HEK293 (cell line): ENCODE data around the gene C3orf80.
"Not testable (repeated sequence)": the region's sequence is repeated elsewhere in the genome, so short reads cannot be mapped to it uniquely, and the experiment has no call there.

Source experiments
- CTCF ChIA-PET: fragments of 350-600 bp; formaldehyde crosslinking; extraction: SDS; loops from one replicate; lab custom pipeline; 2021; ENCODE audit warnings: antibody characterized with exemption; lab: Yijun Ruan, JAX
- POLR2A ChIA-PET: fragments of 300-600 bp; formaldehyde crosslinking; extraction: SDS; loops from one replicate; lab custom pipeline; 2020; ENCODE audit warnings: antibody characterized with exemption, inconsistent platforms; lab: Yijun Ruan, JAX
- H3K27ac ChIP-seq: fragments of 200-500 bp; sonication (Bioruptor generic); 2 replicates; pipeline ENCODE4 v1.5.1; 2014; ENCODE audit warnings: low read depth, low read length, control low read depth, inconsistent platforms; ENCODE audit errors: extremely low read depth
- H3K36me3 ChIP-seq, 2 experiments: fragments of 200-500 bp in 1 of 2; sonication (Bioruptor generic) in 1 of 2; 1 replicate in 1 of 2; 2 replicates in 1 of 2; pipeline ENCODE4 v1.5.1; 2014 to 2017; ENCODE audit warnings: inconsistent platforms in 2 of 2, low read length in 2 of 2; ENCODE audit not compliant: control insufficient read depth in 2 of 2, insufficient read depth in 1 of 2
- H3K4me1 ChIP-seq: fragments of 200-500 bp; sonication (Bioruptor generic); 2 replicates; pipeline ENCODE4 v1.5.1; 2014; ENCODE audit warnings: mild to moderate bottlenecking, low read length, inconsistent platforms; ENCODE audit not compliant: control insufficient read depth, insufficient read depth
- H3K4me3 ChIP-seq: 2 replicates; pipeline ENCODE4 v1.5.1; 2011; ENCODE audit warnings: low read depth, mild to moderate bottlenecking, control low read depth, low read length, moderate library complexity
- H3K9me3 ChIP-seq: fragments of 200-500 bp; sonication (Bioruptor generic); 2 replicates; pipeline ENCODE4 v1.5.1; 2014; ENCODE audit warnings: low read depth, low read length, inconsistent platforms; ENCODE audit not compliant: control insufficient read depth, insufficient read depth
- ATF2 ChIP-seq: fragments of 450-650 bp; formaldehyde crosslinking; IDR thresholded peaks from 2 replicates; pipeline ENCODE4 v1.5.1; 2016; ENCODE audit warnings: missing biosample characterization, missing genetic modification characterization, low read depth
- EGR2 ChIP-seq: fragments of 450-650 bp; formaldehyde crosslinking; IDR thresholded peaks from 2 replicates; pipeline ENCODE4 v1.5.1; 2016; ENCODE audit warnings: low read depth, missing biosample characterization, missing genetic modification characterization
- GLIS2 ChIP-seq: fragments of 450-650 bp; formaldehyde crosslinking; IDR thresholded peaks from 2 replicates; pipeline ENCODE4 v1.5.1; 2016; ENCODE audit warnings: missing biosample characterization, missing genetic modification characterization
- HIC1 ChIP-seq: fragments of 450-650 bp; formaldehyde crosslinking; IDR thresholded peaks from 2 replicates; pipeline ENCODE4 v1.5.1; 2016; ENCODE audit warnings: missing biosample characterization, missing genetic modification characterization
- HOXD13 ChIP-seq: sonication (generic); formaldehyde crosslinking; IDR thresholded peaks from 2 replicates; pipeline ENCODE4 v1.8.0; 2022; ENCODE audit warnings: missing genetic modification reagents, borderline replicate concordance
- KLF1 ChIP-seq: fragments of 450-650 bp; formaldehyde crosslinking; IDR thresholded peaks from 2 replicates; pipeline ENCODE4 v1.5.1; 2016; ENCODE audit warnings: missing biosample characterization, missing genetic modification characterization
- KLF9 ChIP-seq: fragments of 450-650 bp; formaldehyde crosslinking; IDR thresholded peaks from 2 replicates; pipeline ENCODE4 v1.5.1; 2016; ENCODE audit warnings: missing biosample characterization, missing genetic modification characterization, low read depth
- MEIS1 ChIP-seq: sonication (generic); formaldehyde crosslinking; IDR thresholded peaks from 2 replicates; pipeline ENCODE4 v1.8.1; 2022; ENCODE audit warnings: missing genetic modification reagents, mild to moderate bottlenecking, borderline replicate concordance
- MYNN ChIP-seq: fragments of 450-650 bp; formaldehyde crosslinking; IDR thresholded peaks from 2 replicates; pipeline ENCODE4 v1.5.1; 2016; ENCODE audit warnings: missing biosample characterization, missing genetic modification characterization, borderline replicate concordance
- PRDM1 ChIP-seq: fragments of 450-650 bp; formaldehyde crosslinking; IDR thresholded peaks from 2 replicates; pipeline ENCODE4; 2016; ENCODE audit warnings: missing biosample characterization, missing genetic modification characterization
- PRDM6 ChIP-seq: fragments of 450-650 bp; formaldehyde crosslinking; IDR thresholded peaks from 2 replicates; pipeline ENCODE4 v1.5.1; 2017; ENCODE audit warnings: missing biosample characterization, missing genetic modification characterization
- YY2 ChIP-seq: fragments of 450-650 bp; formaldehyde crosslinking; IDR thresholded peaks from 2 replicates; pipeline ENCODE4 v1.5.1; 2016; ENCODE audit warnings: missing biosample characterization, missing genetic modification characterization
- ZFHX2 ChIP-seq: fragments of 450-650 bp; formaldehyde crosslinking; conservative IDR thresholded peaks from 2 replicates; pipeline ENCODE4 v1.5.1; 2016; ENCODE audit warnings: missing biosample characterization, missing genetic modification characterization
- ZNF157 ChIP-seq: fragments of 450-650 bp; formaldehyde crosslinking; IDR thresholded peaks from 2 replicates; pipeline ENCODE4 v1.5.1; 2016; ENCODE audit warnings: missing biosample characterization, missing genetic modification characterization
- ZNF16 ChIP-seq: fragments of 450-650 bp; formaldehyde crosslinking; IDR thresholded peaks from 2 replicates; pipeline ENCODE4 v1.5.1; 2016; ENCODE audit warnings: low read depth, missing biosample characterization, missing genetic modification characterization
- ZNF266 ChIP-seq: fragments of 450-650 bp; formaldehyde crosslinking; IDR thresholded peaks from 2 replicates; pipeline ENCODE4 v1.5.1; 2016; ENCODE audit warnings: missing biosample characterization, missing genetic modification characterization, low read depth
- ZNF423 ChIP-seq: fragments of 450-650 bp; formaldehyde crosslinking; IDR thresholded peaks from 2 replicates; pipeline ENCODE4 v1.5.1; 2016; ENCODE audit warnings: missing biosample characterization, missing genetic modification characterization
- ZNF600 ChIP-seq: fragments of 450-650 bp; formaldehyde crosslinking; IDR thresholded peaks from 2 replicates; pipeline ENCODE4 v1.5.1; 2016; ENCODE audit warnings: missing biosample characterization, missing genetic modification characterization
- ZNF621 ChIP-seq: fragments of 450-650 bp; formaldehyde crosslinking; IDR thresholded peaks from 2 replicates; pipeline ENCODE4 v1.5.1; 2017; ENCODE audit warnings: missing biosample characterization, missing genetic modification characterization
- ZNF623 ChIP-seq: fragments of 450-650 bp; formaldehyde crosslinking; IDR thresholded peaks from 2 replicates; pipeline ENCODE4 v1.5.1; 2016; ENCODE audit warnings: missing biosample characterization, missing genetic modification characterization
- ZNF677 ChIP-seq: fragments of 450-650 bp; IDR thresholded peaks from 2 replicates; pipeline ENCODE4 v1.5.0; 2018; ENCODE audit warnings: missing biosample characterization, mild to moderate bottlenecking, missing genetic modification characterization, moderate library complexity
- ZSCAN5A ChIP-seq: fragments of 450-650 bp; formaldehyde crosslinking; IDR thresholded peaks from 2 replicates; pipeline ENCODE4 v1.5.1; 2016; ENCODE audit warnings: missing biosample characterization, missing genetic modification characterization

Gene C3orf80

GRCh38 chr3:160204396-160205011 lies 20.7 kb upstream of the C3orf80 start:
- CTCF ChIA-PET, result not testable (repeated sequence)

GRCh38 chr3:160205606-160206005 lies 19.6 kb upstream of the C3orf80 start:
- no peaks in the 10 kb centered on the region for H3K36me3 ChIP-seq
- CTCF ChIA-PET, result no interaction called here
- TF ChIP-seq MYNN, result no peak
- no peak for TF ChIP-seq HIC1 (tag by site-specific recombination)
- TF ChIP-seq ZNF157, result no peak
- TF ChIP-seq ZNF623 (tag by site-specific recombination), result no peak
- no peak for TF ChIP-seq ZNF423 (tag by site-specific recombination)
- TF ChIP-seq ZSCAN5A (tag by site-specific recombination), result no peak
- no peak for TF ChIP-seq ZNF677
- TF ChIP-seq YY2, result no peak
- TF ChIP-seq ZNF621 (tag by site-specific recombination), result no peak
- POLR2A ChIA-PET, result no interaction called here
- no peak overlapping the region for H3K4me3 ChIP-seq
- no peaks in the 10 kb centered on the region for H3K4me1 ChIP-seq
- H3K27ac ChIP-seq, result no peak overlapping the region
- no peaks in the 10 kb centered on the region for H3K9me3 ChIP-seq

More at GRCh38 chr3:160204396-160205011, 20.7 kb upstream of the C3orf80 start:
- not testable (repeated sequence) for H3K9me3 ChIP-seq
- TF ChIP-seq EGR2 (0 out of 2 replicates have a peak, but pooled peaks have one; percentile 10), ZFHX2 (tag by site-specific recombination) (peak; percentile 32; the same call in 1 of the 2 replicates)
- TF ChIP-seq, all 188 proteins: peak for 2; not testable (repeated sequence) for 186
- POLR2A ChIA-PET, H3K27ac ChIP-seq, H3K36me3 ChIP-seq, H3K4me3 ChIP-seq, H3K4me1 ChIP-seq: not testable (repeated sequence)

- Histone ChIP-seq H3K27ac (no peak overlapping the region), H3K4me3 (no peak overlapping the region), H3K9me3 (no peaks in the 10 kb centered on the region), H3K4me1 (no peaks in the 10 kb centered on the region), H3K36me3 (no peaks in the 10 kb centered on the region)
- TF ChIP-seq PRDM6 (tag by site-specific recombination) (no peak), GLIS2 (no peak), ATF2 (tag by site-specific recombination) (no peak), ZNF600 (tag by site-specific recombination) (no peak), EGR2 (no peak), KLF1 (tag by site-specific recombination) (no peak), PRDM1 (tag by site-specific recombination) (no peak), ZNF623 (tag by site-specific recombination) (no peak), YY2 (no peak), ZNF266 (no peak), MEIS1 (CRISPR knock-in tag) (no peak), KLF9 (no peak), ZNF16 (tag by site-specific recombination) (no peak), HOXD13 (CRISPR knock-in tag) (no peak)
- ChIA-PET CTCF (interaction anchor here (0.7 to 1.8 kb wide), 8 partner anchors 8 to 178 kb away, joined by 3 to 7 read pairs (median 3); no protein-coding TSS in a partner anchor), POLR2A (no interaction called here)
These were observed 14.9 kb upstream of the C3orf80 start for GRCh38 chr3:160210341-160210740.
